Measurements from ENCODE around the gene SINHCAF.
"Not testable (repeated sequence)": the region's sequence is repeated elsewhere in the genome, so short reads cannot be mapped to it uniquely, and the experiment has no call there.

SINHCAF gene

DNA sequence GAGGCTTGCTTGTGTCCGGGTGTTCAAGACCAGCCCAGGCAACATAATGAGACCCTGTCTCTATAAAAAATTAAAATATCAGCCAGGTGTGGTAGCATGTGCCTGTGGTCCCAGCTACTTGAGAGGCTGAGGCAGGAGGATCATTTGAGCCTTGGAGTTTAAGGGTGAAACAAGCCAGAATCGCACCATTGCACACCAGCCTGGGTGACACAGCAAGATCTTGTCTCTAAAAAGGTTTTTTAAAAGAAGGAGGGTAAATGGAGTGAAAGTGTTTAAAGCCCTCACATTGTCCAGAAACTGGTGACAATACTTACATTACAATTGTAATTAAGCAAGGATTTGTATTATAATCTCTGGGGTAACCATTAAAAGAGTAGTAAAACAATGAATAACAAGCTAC is 64.2 kb downstream of the SINHCAF start:
- Histone ChIP-seq H3K4me3 (ENCODE audit: low read depth, low read length) (no peak overlapping the region), H3K27ac (ENCODE audit: low read depth, low read length) (no peak overlapping the region), H3K79me2 (ENCODE audit: control insufficient read depth, insufficient read depth, low read length, unreplicated experiment) (no peaks in the 10 kb centered on the region), H3K36me3 (ENCODE audit: insufficient read depth, low read length) (no peaks in the 10 kb centered on the region), H2AFZ (ENCODE audit: low read length, unreplicated experiment) (no peak overlapping the region), H3K27me3 (ENCODE audit: insufficient read depth, low read length) (no peaks in the 10 kb centered on the region), H3K4me1 (ENCODE audit: control insufficient read depth, insufficient read depth, low read length, unreplicated experiment) (no peaks in the 10 kb centered on the region)

DNA sequence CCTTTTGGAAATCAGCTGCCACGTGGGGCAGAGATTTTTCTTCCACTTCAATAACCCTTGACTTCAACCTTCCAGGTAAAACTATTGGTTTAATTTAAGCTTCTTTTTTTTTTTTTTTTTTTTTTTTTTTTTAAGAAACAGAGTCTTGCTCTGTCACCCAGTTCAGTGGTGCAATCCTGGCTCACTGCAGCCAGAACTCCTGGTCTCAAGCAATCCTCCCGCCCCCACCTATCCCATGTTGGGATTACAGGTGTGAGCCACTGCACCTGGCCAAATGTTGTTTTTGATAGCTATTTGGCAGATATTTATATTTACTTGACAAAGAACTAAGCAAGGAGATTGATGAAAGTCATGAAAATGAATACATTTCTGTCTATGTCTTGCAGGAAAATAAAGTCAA is 65.1 kb downstream of the SINHCAF start:
- Histone ChIP-seq H3K36me3 (ENCODE audit: insufficient read depth, low read length) (no peaks in the 10 kb centered on the region), H3K27me3 (ENCODE audit: insufficient read depth, low read length) (no peaks in the 10 kb centered on the region), H2AFZ (ENCODE audit: low read length, unreplicated experiment) (no peak overlapping the region), H3K79me2 (ENCODE audit: control insufficient read depth, insufficient read depth, low read length, unreplicated experiment) (no peaks in the 10 kb centered on the region), H3K4me1 (ENCODE audit: control insufficient read depth, insufficient read depth, low read length, unreplicated experiment) (no peaks in the 10 kb centered on the region), H3K27ac (ENCODE audit: low read depth, low read length) (no peak overlapping the region), H3K4me3 (ENCODE audit: low read depth, low read length) (no peak overlapping the region)

DNA sequence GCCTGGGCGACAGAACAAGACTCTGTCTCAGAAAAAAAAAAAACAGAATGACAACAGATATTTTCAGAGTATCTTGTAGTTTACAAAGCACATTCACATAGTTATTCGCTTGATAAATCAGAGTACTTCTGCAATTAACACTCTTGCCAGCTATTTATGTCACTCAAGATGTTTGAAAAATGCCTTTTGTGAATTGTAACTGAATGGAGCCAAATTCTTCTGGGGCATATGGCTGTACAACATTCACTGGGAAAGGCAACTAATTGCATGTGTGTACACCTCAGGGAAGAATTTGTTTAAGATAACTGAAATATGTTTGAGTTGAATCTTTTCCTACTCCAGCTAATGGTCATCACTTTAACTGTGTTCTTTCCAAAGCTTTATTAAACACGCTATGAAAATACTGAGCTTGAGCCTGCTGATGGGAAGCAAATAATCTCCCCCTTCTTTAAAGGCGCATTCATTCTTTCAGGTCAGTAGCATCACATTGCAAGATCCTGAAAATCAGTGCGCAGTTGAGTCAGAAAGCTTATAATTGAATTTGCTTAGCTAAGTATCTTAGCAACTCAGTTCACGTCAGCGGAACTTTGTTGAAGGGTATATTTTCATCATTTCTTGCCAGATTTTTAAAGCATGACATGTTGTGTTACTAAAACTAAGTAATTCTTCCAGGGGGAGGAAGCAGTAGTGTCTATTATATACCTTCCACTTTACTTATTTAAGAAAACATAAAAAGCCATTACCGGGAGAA is 66.6 kb downstream of the SINHCAF start:
- Histone ChIP-seq H2AFZ (ENCODE audit: low read length, unreplicated experiment) (no peak overlapping the region), H3K4me3 (ENCODE audit: low read depth, low read length) (no peak overlapping the region), H3K36me3 (ENCODE audit: insufficient read depth, low read length) (no peaks in the 10 kb centered on the region), H3K4me1 (ENCODE audit: control insufficient read depth, insufficient read depth, low read length, unreplicated experiment) (no peaks in the 10 kb centered on the region), H3K27me3 (ENCODE audit: insufficient read depth, low read length) (no peaks in the 10 kb centered on the region), H3K27ac (ENCODE audit: low read depth, low read length) (no peak overlapping the region), H3K79me2 (ENCODE audit: control insufficient read depth, insufficient read depth, low read length, unreplicated experiment) (no peaks in the 10 kb centered on the region)

DNA sequence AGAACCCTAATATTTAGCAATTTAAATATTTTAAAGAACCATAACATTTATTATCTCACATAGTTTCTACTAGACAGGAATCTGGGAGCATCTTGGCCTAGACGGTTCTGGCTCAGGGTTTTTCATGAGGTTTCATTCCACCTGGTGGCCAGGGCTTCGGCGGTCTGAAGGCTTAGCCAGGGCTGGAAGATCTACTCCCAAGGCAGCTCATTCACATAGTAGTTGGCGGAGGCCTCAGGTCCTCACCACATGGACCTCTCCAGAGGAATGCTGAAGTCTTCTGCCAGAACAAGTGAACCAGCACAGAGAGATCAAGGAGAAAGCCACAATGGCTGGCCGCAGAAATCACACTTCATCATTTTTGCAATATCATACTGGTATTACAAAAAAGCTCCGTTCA is 68.2 kb downstream of the SINHCAF start:
- Histone ChIP-seq H2AFZ (ENCODE audit: low read length, unreplicated experiment) (no peak overlapping the region), H3K4me3 (ENCODE audit: low read depth, low read length) (no peak overlapping the region)

DNA sequence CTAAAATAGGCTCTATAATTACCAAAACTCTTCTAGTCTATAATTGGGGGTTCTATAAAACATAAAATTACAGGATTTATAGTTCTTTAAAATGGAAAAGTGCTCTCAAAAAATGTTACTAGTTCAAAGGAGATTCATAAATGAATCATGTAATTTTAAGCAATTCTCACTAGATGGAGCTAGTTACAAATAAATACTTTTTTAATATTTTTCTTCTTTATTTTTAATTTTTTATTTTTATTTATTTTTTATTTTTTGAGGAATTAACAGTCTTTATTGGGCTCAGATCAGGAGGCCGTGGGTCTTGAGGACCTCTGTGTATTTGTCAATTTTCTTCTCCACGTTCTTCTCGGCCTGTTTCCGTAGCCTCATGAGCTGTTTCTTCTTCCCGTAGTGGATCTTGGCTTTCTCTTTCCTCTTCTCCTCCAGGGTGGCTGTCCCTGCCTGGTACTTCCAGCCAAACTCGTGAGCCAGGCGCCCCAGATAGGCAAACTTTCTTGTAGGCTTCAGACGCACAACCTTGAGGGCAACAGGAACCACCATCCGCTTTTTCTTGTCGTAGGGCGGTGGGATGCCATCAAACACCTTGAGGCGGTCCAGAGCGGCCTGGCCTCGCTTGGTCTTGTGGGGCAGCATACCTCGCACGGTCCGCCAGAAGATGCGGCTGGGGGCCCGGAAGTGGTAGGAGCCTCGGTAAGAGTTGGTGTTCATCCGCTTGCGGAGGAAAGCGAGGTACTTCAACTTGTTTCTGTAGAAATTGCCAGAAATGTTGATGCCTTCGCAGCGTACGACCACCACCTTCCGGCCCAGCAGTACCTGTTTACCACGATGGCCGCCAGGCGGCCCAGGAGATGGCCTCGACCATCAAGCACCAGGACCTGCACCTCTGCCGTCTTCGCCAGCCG is 74.0 kb downstream of the SINHCAF start:
- not testable (repeated sequence) for H3K4me1 ChIP-seq (ENCODE audit: control insufficient read depth, insufficient read depth, low read length, unreplicated experiment); H3K27ac ChIP-seq (ENCODE audit: low read depth, low read length); H3K79me2 ChIP-seq (ENCODE audit: control insufficient read depth, insufficient read depth, low read length, unreplicated experiment); H3K27me3 ChIP-seq (ENCODE audit: insufficient read depth, low read length); H2AFZ ChIP-seq (ENCODE audit: low read length, unreplicated experiment); H3K36me3 ChIP-seq (ENCODE audit: insufficient read depth, low read length)
- peak overlapping the region; percentile 48 for H3K4me3 ChIP-seq (ENCODE audit: low read depth, low read length)

More for the DNA sequence above, 68.2 kb downstream of the SINHCAF start:
- Histone ChIP-seq H3K79me2 (ENCODE audit: control insufficient read depth, insufficient read depth, low read length, unreplicated experiment) (no peaks in the 10 kb centered on the region), H3K27ac (ENCODE audit: low read depth, low read length) (no peak overlapping the region), H3K27me3 (ENCODE audit: insufficient read depth, low read length) (peaks cover 8% of the 10 kb centered on the region), H3K36me3 (ENCODE audit: insufficient read depth, low read length) (no peaks in the 10 kb centered on the region), H3K4me1 (ENCODE audit: control insufficient read depth, insufficient read depth, low read length, unreplicated experiment) (no peaks in the 10 kb centered on the region)

DNA sequence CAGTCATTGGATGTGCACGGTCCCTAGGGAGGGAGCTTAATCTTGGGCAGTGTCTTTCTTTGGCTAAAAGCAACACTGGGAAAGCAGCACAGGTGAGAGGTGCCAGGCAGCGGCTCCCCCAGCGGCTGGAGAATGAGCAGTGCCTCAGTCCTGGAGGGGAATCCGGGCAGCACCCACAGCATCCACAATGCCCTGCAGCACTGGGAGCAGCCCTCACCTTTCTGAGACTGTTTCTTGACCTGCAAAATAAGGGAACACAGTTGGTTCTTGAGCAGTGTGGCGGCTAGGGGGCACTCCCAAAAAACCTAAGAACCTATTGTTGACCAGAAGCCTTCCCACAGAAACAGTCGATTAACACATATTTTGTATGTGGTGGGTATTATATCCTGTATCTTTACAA is 75.8 kb downstream of the SINHCAF start:
- no peaks in the 10 kb centered on the region for H3K79me2 ChIP-seq (ENCODE audit: control insufficient read depth, insufficient read depth, low read length, unreplicated experiment)
- no peak overlapping the region for H3K4me3 ChIP-seq (ENCODE audit: low read depth, low read length)
- H3K27ac ChIP-seq (ENCODE audit: low read depth, low read length) = no peak overlapping the region
- peaks cover 8% of the 10 kb centered on the region for H3K27me3 ChIP-seq (ENCODE audit: insufficient read depth, low read length)
- no peak overlapping the region for H2AFZ ChIP-seq (ENCODE audit: low read length, unreplicated experiment)
- no peaks in the 10 kb centered on the region for H3K36me3 ChIP-seq (ENCODE audit: insufficient read depth, low read length)
- no peaks in the 10 kb centered on the region for H3K4me1 ChIP-seq (ENCODE audit: control insufficient read depth, insufficient read depth, low read length, unreplicated experiment)

DNA sequence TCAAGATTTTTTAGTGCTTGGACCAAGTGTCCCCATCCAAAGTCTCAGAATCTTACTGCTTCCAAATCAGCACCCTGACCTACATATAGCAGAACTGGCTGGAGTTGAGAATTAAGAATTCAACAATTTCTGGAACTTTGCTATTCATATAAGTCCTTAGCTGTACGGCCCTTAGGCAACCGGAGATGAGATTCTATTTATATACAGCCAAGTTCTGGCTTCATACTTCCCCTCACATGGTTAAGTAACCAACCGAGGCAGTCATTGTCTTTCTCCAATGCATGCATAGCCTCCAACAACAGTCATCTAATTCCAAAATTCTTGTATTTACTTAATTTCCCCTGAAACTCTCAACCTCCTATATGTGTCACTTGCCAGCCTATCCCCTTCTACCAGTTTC is 76.6 kb downstream of the SINHCAF start:
- H3K4me1 ChIP-seq (ENCODE audit: control insufficient read depth, insufficient read depth, low read length, unreplicated experiment) = no peaks in the 10 kb centered on the region
- no peak overlapping the region for H2AFZ ChIP-seq (ENCODE audit: low read length, unreplicated experiment)
- H3K79me2 ChIP-seq (ENCODE audit: control insufficient read depth, insufficient read depth, low read length, unreplicated experiment) = no peaks in the 10 kb centered on the region
- peaks cover 8% of the 10 kb centered on the region for H3K27me3 ChIP-seq (ENCODE audit: insufficient read depth, low read length)
- no peaks in the 10 kb centered on the region for H3K36me3 ChIP-seq (ENCODE audit: insufficient read depth, low read length)
- H3K4me3 ChIP-seq (ENCODE audit: low read depth, low read length) = no peak overlapping the region
- no peak overlapping the region for H3K27ac ChIP-seq (ENCODE audit: low read depth, low read length)

DNA sequence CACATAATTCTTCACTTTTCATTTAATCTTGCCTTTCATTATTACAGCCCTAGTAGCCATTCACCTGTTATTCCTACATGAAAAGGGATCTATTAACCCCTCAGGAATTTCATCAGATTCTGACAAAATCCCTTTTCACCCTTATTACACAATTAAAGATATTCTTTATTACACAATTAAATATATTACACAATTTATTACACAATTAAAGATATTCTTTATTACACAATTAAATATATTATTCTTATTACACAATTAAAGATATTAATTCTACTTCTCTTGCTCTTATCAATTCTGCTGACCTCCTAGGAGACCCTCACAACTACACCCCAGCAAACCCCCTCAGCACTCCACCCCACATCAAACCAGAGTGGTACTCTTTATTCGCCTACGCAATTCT is 77.1 kb downstream of the SINHCAF start:
- Histone ChIP-seq H3K36me3 (ENCODE audit: insufficient read depth, low read length) (no peaks in the 10 kb centered on the region), H3K4me1 (ENCODE audit: control insufficient read depth, insufficient read depth, low read length, unreplicated experiment) (no peaks in the 10 kb centered on the region), H2AFZ (ENCODE audit: low read length, unreplicated experiment) (no peak overlapping the region), H3K4me3 (ENCODE audit: low read depth, low read length) (no peak overlapping the region), H3K79me2 (ENCODE audit: control insufficient read depth, insufficient read depth, low read length, unreplicated experiment) (no peaks in the 10 kb centered on the region), H3K27me3 (ENCODE audit: insufficient read depth, low read length) (peaks cover 8% of the 10 kb centered on the region), H3K27ac (ENCODE audit: low read depth, low read length) (no peak overlapping the region)

DNA sequence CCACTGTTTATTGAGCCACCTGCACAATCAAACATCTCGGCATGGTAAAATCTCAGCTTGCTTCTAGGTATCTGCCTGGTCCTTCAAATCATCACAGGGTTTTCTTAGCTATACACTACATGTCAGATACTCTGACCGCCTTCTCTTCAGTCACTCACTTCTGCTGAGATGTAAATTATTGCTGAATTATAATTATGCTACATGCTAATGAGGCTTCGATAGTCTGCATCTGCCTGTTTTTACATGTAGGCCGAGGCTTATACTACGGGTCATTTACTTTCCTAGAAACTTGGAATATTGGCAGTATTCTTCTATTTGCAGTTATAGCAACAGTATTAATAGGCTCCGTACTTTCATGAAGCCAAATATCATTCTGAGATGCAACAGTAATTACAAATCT is 77.6 kb downstream of the SINHCAF start:
- H3K36me3 ChIP-seq (ENCODE audit: insufficient read depth, low read length) = no peaks in the 10 kb centered on the region
- no peaks in the 10 kb centered on the region for H3K4me1 ChIP-seq (ENCODE audit: control insufficient read depth, insufficient read depth, low read length, unreplicated experiment)
- no peak overlapping the region for H3K4me3 ChIP-seq (ENCODE audit: low read depth, low read length)
- no peaks in the 10 kb centered on the region for H3K79me2 ChIP-seq (ENCODE audit: control insufficient read depth, insufficient read depth, low read length, unreplicated experiment)
- no peak overlapping the region for H3K27ac ChIP-seq (ENCODE audit: low read depth, low read length)
- H2AFZ ChIP-seq (ENCODE audit: low read length, unreplicated experiment) = no peak overlapping the region
- peaks cover 4% of the 10 kb centered on the region; the same call in 1 of the 2 replicates for H3K27me3 ChIP-seq (ENCODE audit: insufficient read depth, low read length)

DNA sequence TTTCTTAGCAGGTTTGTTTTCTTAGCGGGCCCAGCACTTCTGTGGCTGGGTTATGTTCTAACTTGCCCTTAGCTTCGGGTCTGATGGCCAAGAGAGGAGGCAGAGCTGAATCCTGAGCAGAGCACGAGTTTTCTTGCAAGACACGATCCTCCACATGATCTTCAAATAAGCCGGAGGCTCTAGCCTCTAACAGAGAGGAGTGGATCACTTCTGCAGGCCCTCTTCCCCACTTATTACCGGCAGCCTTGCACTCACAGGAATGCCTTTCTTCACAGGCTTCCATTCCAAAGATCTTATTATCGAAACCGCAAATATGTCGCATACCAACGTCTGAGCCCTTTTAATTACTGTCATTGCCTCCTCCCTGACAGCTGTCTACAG is 79.5 kb downstream of the SINHCAF start:
- H3K27me3 ChIP-seq (ENCODE audit: insufficient read depth, low read length) = peaks cover 8% of the 10 kb centered on the region
- no peaks in the 10 kb centered on the region for H3K36me3 ChIP-seq (ENCODE audit: insufficient read depth, low read length)
- H3K4me3 ChIP-seq (ENCODE audit: low read depth, low read length) = no peak overlapping the region
- H2AFZ ChIP-seq (ENCODE audit: low read length, unreplicated experiment) = no peak overlapping the region
- H3K79me2 ChIP-seq (ENCODE audit: control insufficient read depth, insufficient read depth, low read length, unreplicated experiment) = no peaks in the 10 kb centered on the region
- H3K27ac ChIP-seq (ENCODE audit: low read depth, low read length) = no peak overlapping the region
- H3K4me1 ChIP-seq (ENCODE audit: control insufficient read depth, insufficient read depth, low read length, unreplicated experiment) = no peaks in the 10 kb centered on the region
